Stomach (tissue), 9 donors: ENCODE data around the gene MORC1. TPM values are rescaled to one million over a fixed set of nuclear protein-coding genes. Genes with fewer than 3 reads are reported as not detected.
A peak's percentile ranks its signal among the peaks of the same experiment; 100 is the strongest.

Experiments used
- DNase-seq, 2 donors: peaks; one replicate each; pipeline versions ENCODE4 v3.0.0 to v3.0.0-alpha.2; 2013 to 2019
- H3K27ac ChIP-seq, 5 donors: fragments of 200-600 bp in 4 of 5; sonication (generic) in 4 of 5; one replicate each; pipeline ENCODE4 v1.5.1; 2013 to 2019; ENCODE audit warnings: mild to moderate bottlenecking in 1 of 5, moderate library complexity in 1 of 5
- H3K27me3 ChIP-seq, 3 donors: fragments of 200-600 bp; sonication (generic); one replicate each; pipeline ENCODE4 v1.5.1; 2017 to 2019; ENCODE audit warnings: mixed run types in 1 of 3
- H3K36me3 ChIP-seq, 4 donors: fragments of 200-600 bp; sonication (generic); 1 replicate in 3 of 4; 2 replicates in 1 of 4; pipeline ENCODE4 v1.5.1; 2016 to 2019
- H3K4me1 ChIP-seq, 4 donors: fragments of 200-600 bp; sonication (generic); one replicate each; pipeline ENCODE4 v1.5.1; 2016 to 2019
- H3K4me3 ChIP-seq, 4 donors: fragments of 200-600 bp; sonication (generic) in 3 of 4; one replicate each; pipeline ENCODE4 v1.5.1; 2016 to 2019; ENCODE audit warnings: mild to moderate bottlenecking in 1 of 4
- H3K9me3 ChIP-seq, 4 donors: fragments of 200-600 bp; sonication (generic); one replicate each; pipeline ENCODE4 v1.5.1; 2016 to 2019
- CTCF ChIP-seq, 7 experiments: fragments of 450-650 bp in 4 of 7; fragments of 200-600 bp in 3 of 7; sonication (generic) in 3 of 7; IDR thresholded peaks; one replicate each; pipeline ENCODE4 v1.5.1; 2016 to 2019; ENCODE audit warnings: antibody characterized with exemption in 7 of 7, control low read depth in 2 of 7, mild to moderate bottlenecking in 1 of 7
- EP300 ChIP-seq: sonication (generic); formaldehyde crosslinking; IDR thresholded peaks from one replicate; pipeline ENCODE4 v1.6.1; 2017; ENCODE audit warnings: antibody characterized with exemption
- POLR2A ChIP-seq, 4 donors: fragments of 450-650 bp; IDR thresholded peaks; one replicate each; pipeline ENCODE4 v1.6.1; 2016; ENCODE audit warnings: antibody characterized with exemption in 4 of 4, control low read depth in 2 of 4, mild to moderate bottlenecking in 1 of 4, moderate library complexity in 1 of 4
- POLR2AphosphoS5 ChIP-seq, 3 donors: sonication (generic); formaldehyde crosslinking; IDR thresholded peaks; one replicate each; pipeline ENCODE4 v1.6.1; 2016; ENCODE audit warnings: antibody characterized with exemption in 3 of 3
- WGBS, 5 donors: extraction: QIAGEN DNeasy Blood & Tissue Kit in 3 of 5; methylation state at CpG; one replicate each; pipeline versions ENCODE4 v1.1.5 to v1.1.7; 2013 to 2018; 5-methylcytosine and 5-hydroxymethylcytosine counted together
- intact Hi-C: fragments of 100-400 bp; cut with DNase I; formaldehyde crosslinking; loops from one replicate; pipeline ENCODE4 v1.15.1; 2023; ENCODE audit warnings: low total_unique reads
- polyA plus RNA-seq, 3 donors: library from polyadenylated mRNA; stranded (reverse); fragments of 200-250 nt; gene quantifications; one replicate each; pipeline ENCODE4 v1.2.3, GENCODE V29; 2013
- total RNA-seq, 5 donors: library from RNA; depleted of rRNA; stranded (reverse); fragments of >200 nt; gene quantifications; one replicate each; pipeline versions ENCODE4 v1.1.0 to v1.2.3, GENCODE V29; 2014 to 2016
- donor health status: healthy with polysubstance abuse.
- donor health status: Bipolar disorder and iron deficiency.
- donor health status: healthy.

MORC1 gene
- total and polyA plus RNA-seq, 8 donors = not detected

- no peaks in the 10 kb centered on the region for H3K36me3 ChIP-seq
- TF ChIP-seq EP300 (no peak), CTCF (IDR thresholded peaks at IDR 0.05) (no peak), POLR2AphosphoS5 (IDR thresholded peaks at IDR 0.05) (no peak), POLR2A (IDR thresholded peaks at IDR 0.05) (no peak)
- no peaks in the 10 kb centered on the region for H3K27me3 ChIP-seq
- H3K9me3 ChIP-seq = no peaks in the 10 kb centered on the region
- peaks cover 0 to 4% (median 0%) of the 10 kb centered on the region in 4 donors for H3K4me1 ChIP-seq
- no peak overlapping the region for H3K27ac ChIP-seq
- WGBS, 5 donors = 84 to 91% (median 84%) methylated on average over 3 of the region's 3 CpGs
- no peak overlapping the region for H3K4me3 ChIP-seq
- intact Hi-C loops = no loop called here
- no peak for DNase-seq
Observed at GRCh38 chr3:109057616-109058015, 60.3 kb downstream of the MORC1 start.

GRCh38 chr3:109057056-109057455, 60.9 kb downstream of the MORC1 start:
- DNase-seq = no peak
- H3K36me3 ChIP-seq = no peaks in the 10 kb centered on the region
- peaks cover 0 to 4% (median 0%) of the 10 kb centered on the region in 4 donors for H3K4me1 ChIP-seq
- no peak overlapping the region for H3K27ac ChIP-seq
- no peaks in the 10 kb centered on the region for H3K9me3 ChIP-seq
- intact Hi-C loops = no loop called here
- TF ChIP-seq POLR2AphosphoS5 (IDR thresholded peaks at IDR 0.05) = no peak
- TF ChIP-seq EP300 = no peak
- TF ChIP-seq CTCF (IDR thresholded peaks at IDR 0.05) = no peak
- no peak for TF ChIP-seq POLR2A (IDR thresholded peaks at IDR 0.05)
- no peaks in the 10 kb centered on the region for H3K27me3 ChIP-seq
- 91 to 96% (median 93%) methylated on average over 3 of the region's 3 CpGs for WGBS, 5 donors
- H3K4me3 ChIP-seq = no peak overlapping the region

- Histone ChIP-seq H3K9me3 (no peaks in the 10 kb centered on the region), H3K27ac (no peak overlapping the region), H3K36me3 (no peaks in the 10 kb centered on the region), H3K4me1 (no peaks in the 10 kb centered on the region), H3K27me3 (no peaks in the 10 kb centered on the region), H3K4me3 (no peak overlapping the region)
- TF ChIP-seq POLR2AphosphoS5 (IDR thresholded peaks at IDR 0.05) = no peak
- peak in 3 of 7 experiments; percentile 37 to 49 (median 45) for TF ChIP-seq CTCF (IDR thresholded peaks at IDR 0.05)
- DNase-seq = peak in 1 of 2 donors; percentile 26
- intact Hi-C loops = no loop called here
- 27 to 40% (median 31%) methylated on average over 3 of the region's 3 CpGs for WGBS, 5 donors
Observed at GRCh38 chr3:109050591-109051167, 67.3 kb downstream of the MORC1 start.

- Histone ChIP-seq H3K27ac (no peak overlapping the region), H3K9me3 (no peaks in the 10 kb centered on the region), H3K36me3 (no peaks in the 10 kb centered on the region), H3K4me1 (no peaks in the 10 kb centered on the region), H3K27me3 (no peaks in the 10 kb centered on the region), H3K4me3 (no peak overlapping the region)
- 84 to 97% (median 89%) methylated on average over 2 of the region's 2 CpGs for WGBS, 5 donors
- intact Hi-C loops = no loop called here
- no peak for TF ChIP-seq EP300
- no peak for TF ChIP-seq CTCF (IDR thresholded peaks at IDR 0.05)
- no peak for TF ChIP-seq POLR2AphosphoS5 (IDR thresholded peaks at IDR 0.05)
- TF ChIP-seq POLR2A (IDR thresholded peaks at IDR 0.05) = no peak
- no peak for DNase-seq
Observed at GRCh38 chr3:109047366-109047765, 70.6 kb downstream of the MORC1 start.
